HUES6 (cell line): ENCODE results near the gene PIN1.

Experiments used
- H3K27ac ChIP-seq: 2 replicates; pipeline ENCODE4 v1.7.0; 2013; ENCODE audit warnings: low read depth, mild to moderate bottlenecking, low read length, inconsistent platforms
- H3K27me3 ChIP-seq: 2 replicates; pipeline ENCODE4 v1.6.1; 2013; ENCODE audit warnings: low read length; ENCODE audit not compliant: control insufficient read depth, insufficient read depth
- H3K36me3 ChIP-seq: 2 replicates; pipeline ENCODE4 v1.6.1; 2013; ENCODE audit warnings: low read length; ENCODE audit not compliant: control insufficient read depth, insufficient read depth
- H3K4me1 ChIP-seq: 2 replicates; pipeline ENCODE4 v1.6.1; 2013; ENCODE audit warnings: low read length; ENCODE audit not compliant: control insufficient read depth, insufficient read depth
- H3K4me3 ChIP-seq: 2 replicates; pipeline ENCODE4 v1.5.1; 2013; ENCODE audit warnings: low read depth, low read length
- H3K9ac ChIP-seq: one replicate; pipeline ENCODE4 v1.6.1; 2013; ENCODE audit warnings: mild to moderate bottlenecking, low read length
- H3K9me3 ChIP-seq: 2 replicates; pipeline ENCODE4 v1.6.1; 2013; ENCODE audit warnings: low read depth, low read length; ENCODE audit not compliant: control insufficient read depth, insufficient read depth

Gene PIN1

DNA sequence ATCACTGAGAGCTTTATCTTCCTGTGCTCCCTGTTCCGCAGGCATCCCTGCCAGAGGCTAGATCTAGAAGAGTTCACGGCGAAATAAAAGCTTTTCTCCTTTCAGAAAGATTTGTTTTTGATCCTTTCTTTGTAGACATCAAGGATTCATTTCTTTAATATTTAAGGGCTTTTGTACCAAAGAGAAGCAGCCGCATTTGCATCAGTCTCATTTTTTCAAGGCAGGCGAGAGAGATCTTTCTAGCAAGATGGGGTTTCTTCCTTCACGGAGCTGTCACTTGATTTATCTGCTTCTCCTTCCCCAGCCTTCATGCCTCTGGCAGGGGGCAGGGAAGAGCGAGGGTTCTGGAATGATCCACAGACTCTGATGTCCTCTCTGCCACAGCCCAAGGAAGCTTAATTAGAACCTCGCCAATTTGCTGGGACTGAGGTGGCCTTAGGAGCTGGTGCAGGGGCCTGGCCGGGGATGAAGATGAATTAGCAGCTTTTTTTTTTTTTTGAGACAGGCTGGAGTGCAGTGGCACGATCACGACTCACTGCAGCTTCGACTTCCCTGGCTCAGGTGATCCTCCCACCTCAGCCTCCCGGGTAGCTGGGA lies 40.0 kb downstream of the PIN1 start:
- Histone ChIP-seq H3K9me3 (no peaks in the 10 kb centered on the region), H3K27ac (no peak overlapping the region), H3K36me3 (no peaks in the 10 kb centered on the region), H3K9ac (no peak overlapping the region), H3K4me3 (no peak overlapping the region), H3K4me1 (no peaks in the 10 kb centered on the region; the same call in 1 of the 2 replicates), H3K27me3 (no peaks in the 10 kb centered on the region)

DNA sequence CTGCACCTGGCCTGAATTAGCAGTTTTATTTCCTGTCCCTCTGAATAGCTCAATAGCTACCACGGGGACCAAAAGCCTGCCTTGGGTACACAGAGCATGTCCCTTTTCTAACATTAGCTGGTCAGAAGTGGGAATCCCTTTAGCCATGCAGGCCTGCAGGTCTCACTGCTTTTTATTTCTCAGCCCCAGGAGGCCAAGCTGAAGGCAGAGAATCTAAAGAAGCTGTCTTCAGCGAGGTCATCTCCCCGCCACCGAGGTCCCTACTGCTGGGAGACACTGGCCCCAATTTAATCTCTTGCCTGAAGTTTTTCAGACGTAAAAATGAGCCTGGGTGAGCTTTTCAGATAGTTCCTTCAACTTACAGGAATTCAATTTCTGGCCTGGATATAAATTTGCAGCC lies 40.7 kb downstream of the PIN1 start:
- H3K27ac ChIP-seq = no peak overlapping the region
- no peak overlapping the region for H3K9ac ChIP-seq
- H3K4me1 ChIP-seq = no peaks in the 10 kb centered on the region; the same call in 1 of the 2 replicates
- H3K36me3 ChIP-seq = no peaks in the 10 kb centered on the region
- H3K9me3 ChIP-seq = no peaks in the 10 kb centered on the region
- no peaks in the 10 kb centered on the region for H3K27me3 ChIP-seq
- no peak overlapping the region for H3K4me3 ChIP-seq

DNA sequence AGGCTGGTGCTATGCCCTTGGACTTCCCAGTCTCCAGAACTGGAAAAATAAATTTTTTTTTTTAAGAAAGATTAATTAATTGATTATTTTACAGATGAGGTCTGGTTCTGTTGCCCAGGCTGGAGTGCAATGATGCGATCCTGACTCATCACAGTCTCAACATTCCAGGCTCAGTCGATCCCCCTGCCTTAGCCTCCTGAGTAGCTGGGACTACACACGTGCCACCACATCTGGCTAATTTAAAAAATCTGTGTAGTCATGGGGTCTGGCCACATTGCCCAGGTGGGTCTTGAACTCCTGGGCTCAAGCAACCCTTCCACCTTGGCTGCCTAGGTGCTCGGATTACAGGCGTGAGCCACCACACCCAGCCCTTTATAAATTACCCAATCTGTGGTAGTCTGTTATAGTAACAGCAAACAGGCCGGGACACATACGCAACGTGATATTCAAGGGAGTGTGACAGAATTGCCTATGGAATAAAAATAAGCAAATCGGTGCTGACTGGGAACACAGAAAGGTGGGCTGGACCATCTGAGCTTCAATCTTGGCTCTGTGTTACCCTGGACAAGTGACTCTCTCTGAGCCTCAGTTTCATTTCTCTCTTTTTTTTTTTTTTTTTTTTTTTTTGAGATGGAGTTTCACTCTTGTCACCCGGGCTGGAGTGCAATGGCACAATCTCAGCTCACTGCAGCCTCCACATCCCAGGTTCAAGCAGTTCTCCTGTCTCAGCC lies 42.8 kb downstream of the PIN1 start:
- Histone ChIP-seq H3K4me3 (no peak overlapping the region), H3K27me3 (no peaks in the 10 kb centered on the region), H3K36me3 (no peaks in the 10 kb centered on the region), H3K4me1 (no peaks in the 10 kb centered on the region), H3K27ac (no peak overlapping the region), H3K9ac (no peak overlapping the region), H3K9me3 (no peaks in the 10 kb centered on the region)

DNA sequence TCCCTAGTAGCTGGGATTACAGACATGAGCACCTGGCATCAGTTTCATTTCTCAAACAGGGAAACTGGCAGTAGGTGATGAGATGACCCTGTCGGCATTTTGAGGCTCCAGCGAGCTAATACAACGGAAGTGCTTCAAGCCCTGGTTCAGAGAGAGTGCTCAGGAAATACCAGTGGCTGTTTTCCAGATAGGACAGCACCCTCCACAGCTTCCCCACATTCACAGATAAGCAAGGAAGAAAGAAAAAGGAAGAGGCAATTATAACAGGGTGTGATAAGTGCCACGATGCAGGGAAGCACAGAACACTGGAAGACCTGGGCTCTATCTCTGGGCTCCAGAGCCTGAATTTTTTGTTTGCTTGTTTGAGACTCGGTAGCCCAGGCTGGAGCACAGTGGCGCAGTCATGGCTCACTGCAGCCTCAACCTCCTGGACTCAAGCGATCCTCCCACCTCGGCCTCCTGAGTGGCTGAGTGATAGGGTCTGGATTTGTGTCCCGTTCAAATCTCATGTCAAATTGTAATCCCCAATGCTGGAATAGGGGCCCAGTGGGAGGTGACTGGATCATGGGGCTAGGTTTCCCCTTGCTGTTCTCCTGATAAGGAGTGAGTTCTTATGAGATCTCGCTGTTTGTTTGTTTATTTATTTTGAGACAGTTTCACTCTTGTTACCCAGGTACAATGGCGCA lies 43.5 kb downstream of the PIN1 start:
- H3K4me3 ChIP-seq = no peak overlapping the region
- H3K27me3 ChIP-seq = no peaks in the 10 kb centered on the region
- H3K4me1 ChIP-seq = peaks cover 5% of the 10 kb centered on the region
- no peaks in the 10 kb centered on the region for H3K36me3 ChIP-seq
- no peak overlapping the region for H3K27ac ChIP-seq
- H3K9me3 ChIP-seq = no peaks in the 10 kb centered on the region
- H3K9ac ChIP-seq = no peak overlapping the region

DNA sequence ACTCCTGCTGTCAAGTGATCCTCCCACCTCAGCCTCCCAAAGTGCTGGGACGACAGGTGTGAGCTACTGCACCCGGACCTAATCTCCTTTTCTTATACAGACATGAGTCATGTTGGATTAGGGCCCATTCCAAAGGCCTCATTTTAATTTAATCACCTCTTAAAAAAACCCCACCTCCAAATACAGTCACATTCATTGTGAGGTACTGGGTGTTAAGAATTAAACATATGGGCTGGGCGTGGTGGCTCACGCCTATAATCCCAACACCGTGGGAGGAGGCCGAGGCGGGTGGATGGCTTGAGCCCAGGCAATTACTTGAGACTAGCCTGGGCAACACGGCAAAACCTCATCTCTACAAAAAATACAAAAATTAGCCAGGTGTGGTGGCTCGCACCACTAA lies 46.6 kb downstream of the PIN1 start:
- Histone ChIP-seq H3K4me3 (no peak overlapping the region), H3K36me3 (no peaks in the 10 kb centered on the region), H3K9me3 (no peaks in the 10 kb centered on the region), H3K9ac (no peak overlapping the region), H3K27ac (no peak overlapping the region), H3K4me1 (peaks cover 7% of the 10 kb centered on the region), H3K27me3 (no peaks in the 10 kb centered on the region)

DNA sequence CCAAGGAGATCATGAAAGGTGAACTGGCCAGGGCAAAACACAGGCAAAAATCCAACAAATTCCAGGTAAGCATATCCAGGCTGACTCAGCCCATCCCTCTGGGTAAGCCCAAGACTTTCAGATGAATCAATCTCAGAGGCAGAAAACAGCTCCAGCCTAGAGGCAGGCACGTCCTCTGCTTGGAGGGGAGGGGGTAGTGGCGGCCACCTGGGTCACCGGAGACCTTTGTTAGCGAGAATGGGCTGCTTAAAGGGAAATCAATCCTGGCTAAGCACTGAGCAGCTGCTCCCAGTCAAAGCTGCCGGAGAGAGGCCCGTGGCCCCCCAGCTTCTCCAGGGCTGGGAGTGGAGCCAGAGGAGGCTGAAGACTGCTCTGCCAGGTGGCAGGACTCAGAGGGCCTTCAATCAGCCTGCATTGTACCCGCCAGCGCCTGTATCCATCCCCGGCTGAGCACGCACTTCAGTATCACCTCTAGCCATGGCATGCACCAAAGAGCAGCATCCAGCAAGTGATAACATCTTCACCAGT lies 48.2 kb downstream of the PIN1 start:
- H3K36me3 ChIP-seq = no peaks in the 10 kb centered on the region
- H3K27me3 ChIP-seq = no peaks in the 10 kb centered on the region
- H3K9me3 ChIP-seq = no peaks in the 10 kb centered on the region
- no peak overlapping the region for H3K4me3 ChIP-seq
- H3K9ac ChIP-seq = no peak overlapping the region
- no peak overlapping the region for H3K27ac ChIP-seq
- H3K4me1 ChIP-seq = peaks cover 7% of the 10 kb centered on the region

DNA sequence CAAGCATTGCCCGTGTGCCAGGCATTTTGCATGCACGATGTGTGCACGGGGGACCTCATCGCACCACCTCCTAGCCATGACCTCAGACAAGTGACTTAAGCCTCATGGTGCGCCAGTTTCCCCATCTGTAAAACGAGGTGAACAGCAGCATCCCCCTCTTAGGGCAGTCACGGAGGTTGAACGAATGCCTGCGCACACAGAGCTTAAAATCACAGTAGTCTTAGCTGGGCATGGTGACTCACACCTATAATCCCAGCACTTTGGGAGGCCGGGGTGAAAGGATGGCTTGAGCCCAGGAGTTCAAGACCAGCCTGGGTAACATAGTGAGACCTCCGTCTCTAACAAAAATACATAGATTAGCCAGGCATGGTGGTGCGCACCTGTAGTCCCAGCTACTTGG lies 48.6 kb downstream of the PIN1 start:
- Histone ChIP-seq H3K27ac (no peak overlapping the region), H3K4me1 (peaks cover 7% of the 10 kb centered on the region), H3K9me3 (no peaks in the 10 kb centered on the region), H3K4me3 (no peak overlapping the region), H3K27me3 (no peaks in the 10 kb centered on the region), H3K36me3 (no peaks in the 10 kb centered on the region), H3K9ac (no peak overlapping the region)

DNA sequence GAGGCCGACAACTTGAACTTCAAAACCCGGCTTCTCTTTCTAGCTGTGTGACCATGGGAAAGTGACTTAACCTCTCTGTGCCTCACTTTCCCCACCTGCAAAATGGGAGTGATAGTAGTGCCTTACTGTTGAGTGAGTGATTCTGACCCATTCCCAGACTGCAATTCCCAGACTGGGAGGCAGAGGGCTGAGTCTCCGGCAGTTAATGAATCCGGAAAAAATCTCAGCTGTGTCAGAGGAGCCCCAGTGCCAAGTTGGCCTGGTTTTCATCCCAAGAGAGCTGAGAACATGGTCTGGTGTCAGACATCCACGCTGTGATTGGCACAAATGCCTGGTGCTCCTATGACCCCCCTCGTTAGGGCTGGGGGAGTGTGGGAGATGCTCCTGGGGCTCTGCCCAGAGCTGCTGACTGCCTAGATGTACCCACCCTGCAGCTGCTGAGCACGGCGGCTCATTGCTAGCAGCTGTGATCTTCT lies 50.0 kb downstream of the PIN1 start:
- H3K9ac ChIP-seq = no peak overlapping the region
- no peak overlapping the region for H3K4me3 ChIP-seq
- H3K27me3 ChIP-seq = no peaks in the 10 kb centered on the region
- no peaks in the 10 kb centered on the region for H3K36me3 ChIP-seq
- H3K9me3 ChIP-seq = no peaks in the 10 kb centered on the region
- peaks cover 7% of the 10 kb centered on the region for H3K4me1 ChIP-seq
- no peak overlapping the region for H3K27ac ChIP-seq

DNA sequence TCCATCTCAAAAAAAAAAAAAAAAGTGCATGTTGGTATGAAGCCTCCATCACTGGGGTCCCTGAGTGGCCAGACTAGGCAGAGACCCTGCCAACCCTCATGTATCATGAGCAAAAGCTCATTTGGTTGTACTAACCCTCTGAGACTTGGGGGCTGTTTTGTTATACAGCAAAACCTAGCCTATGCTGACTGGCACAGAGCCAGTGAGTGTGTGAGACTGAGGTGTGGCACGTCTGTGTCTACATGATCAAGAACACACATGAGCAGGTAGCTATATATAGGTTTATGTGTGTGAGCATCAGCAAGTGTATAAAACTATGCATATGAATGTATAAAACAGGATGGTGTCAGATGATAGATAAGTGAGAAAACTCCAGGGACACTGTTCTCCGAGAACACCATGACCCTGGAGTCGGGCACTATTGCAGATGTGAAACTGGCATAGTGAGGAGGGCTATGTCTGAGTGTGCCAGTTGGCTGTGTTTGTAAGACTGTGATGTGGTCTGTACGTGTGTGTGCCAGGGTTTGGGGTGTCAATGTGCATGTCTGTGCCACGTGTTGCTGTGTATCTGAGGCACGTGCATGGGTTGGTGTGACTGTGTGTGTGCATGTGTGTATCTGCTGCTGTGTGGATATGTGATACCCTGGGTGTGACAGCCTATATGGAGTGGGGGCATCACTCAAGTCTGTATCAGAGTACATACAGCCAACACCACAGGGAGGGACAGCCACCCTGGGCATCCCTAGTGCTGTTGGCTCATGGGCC lies 56.7 kb downstream of the PIN1 start:
- no peak overlapping the region for H3K4me3 ChIP-seq
- no peak overlapping the region for H3K9ac ChIP-seq
- H3K36me3 ChIP-seq = no peaks in the 10 kb centered on the region
- H3K9me3 ChIP-seq = no peaks in the 10 kb centered on the region
- no peaks in the 10 kb centered on the region for H3K4me1 ChIP-seq
- H3K27me3 ChIP-seq = no peaks in the 10 kb centered on the region
- no peak overlapping the region for H3K27ac ChIP-seq
